Activated CD4-positive, CD25-positive, alpha-beta regulatory T cell (primary cell): ENCODE results near the gene MAMDC4.
A peak's percentile ranks its signal among the peaks of the same experiment; 100 is the strongest.

ENCODE experiments used
- DNase-seq, 4 experiments: peaks; one replicate each; lab custom pipeline; 2025; lab: John Stamatoyannopoulos, UW

Gene MAMDC4

GRCh38 chr9:136890661-136891060 is 38.5 kb downstream of the MAMDC4 start:
- no peak for DNase-seq

- DNase-seq = no peak
Measured at GRCh38 chr9:136896027-136896426, 43.9 kb downstream of the MAMDC4 start.

- DNase-seq = no peak
Measured at GRCh38 chr9:136898483-136899100, 46.4 kb downstream of the MAMDC4 start.

- DNase-seq = no peak
Measured at GRCh38 chr9:136899196-136899595, 47.0 kb downstream of the MAMDC4 start.

GRCh38 chr9:136900556-136900955 is 48.4 kb downstream of the MAMDC4 start:
- no peak for DNase-seq

GRCh38 chr9:136900988-136901515 is 48.9 kb downstream of the MAMDC4 start:
- DNase-seq = no peak

GRCh38 chr9:136901516-136902258 is 49.5 kb downstream of the MAMDC4 start:
- DNase-seq = peak; percentile 42 to 56 (median 49)

- peak; percentile 45 to 68 (median 58) for DNase-seq
Measured at GRCh38 chr9:136902259-136902821, 50.2 kb downstream of the MAMDC4 start.

- no peak for DNase-seq
Measured at GRCh38 chr9:136903041-136903554, 51.0 kb downstream of the MAMDC4 start.

GRCh38 chr9:136906266-136906665 is 54.1 kb downstream of the MAMDC4 start:
- DNase-seq = no peak

GRCh38 chr9:136907011-136907914 is 55.1 kb downstream of the MAMDC4 start:
- DNase-seq = no peak
